ENCODE results near the gene CLNK.

Gene CLNK

GRCh38 chr4:10438924-10439323 is 245.6 kb downstream of the CLNK start:
- DNase-seq (ENCODE audit: low spot score) (no peak), ATAC-seq (ENCODE audit: low read depth) (no peak)
- TF ChIP-seq CTCF (IDR thresholded peaks at IDR 0.05; ENCODE audit: poor library complexity, severe bottlenecking) = no peak
- H3K4me3 ChIP-seq (ENCODE audit: severe bottlenecking) = no peak overlapping the region
- no peaks in the 10 kb centered on the region for H3K27me3 ChIP-seq (ENCODE audit: insufficient read depth, poor library complexity, severe bottlenecking)
- peaks cover 4% of the 10 kb centered on the region for H3K36me3 ChIP-seq (ENCODE audit: low read depth)
- no peaks in the 10 kb centered on the region for H3K4me1 ChIP-seq (ENCODE audit: insufficient read depth, poor library complexity, severe bottlenecking)
- H3K9me3 ChIP-seq (ENCODE audit: severe bottlenecking) = no peaks in the 10 kb centered on the region
- H3K27ac ChIP-seq (ENCODE audit: poor library complexity, severe bottlenecking) = no peak overlapping the region

- no peak for TF ChIP-seq CTCF (IDR thresholded peaks at IDR 0.05; ENCODE audit: poor library complexity, severe bottlenecking)
- Histone ChIP-seq H3K36me3 (ENCODE audit: low read depth) (peaks cover 4% of the 10 kb centered on the region; the same call in 1 of the 2 replicates), H3K4me1 (ENCODE audit: insufficient read depth, poor library complexity, severe bottlenecking) (no peaks in the 10 kb centered on the region), H3K27ac (ENCODE audit: poor library complexity, severe bottlenecking) (no peak overlapping the region), H3K9me3 (ENCODE audit: severe bottlenecking) (no peaks in the 10 kb centered on the region), H3K4me3 (ENCODE audit: severe bottlenecking) (no peak overlapping the region), H3K27me3 (ENCODE audit: insufficient read depth, poor library complexity, severe bottlenecking) (no peaks in the 10 kb centered on the region)
- ATAC-seq (ENCODE audit: low read depth) (no peak), DNase-seq (ENCODE audit: low spot score) (no peak)
These were observed 246.8 kb downstream of the CLNK start for GRCh38 chr4:10437735-10438134.

Measured in RWPE2 (cell line).